ENCODE data around the gene PITPNM3.
A peak's percentile ranks its signal among the peaks of the same experiment; 100 is the strongest.
"Not testable (repeated sequence)": the region's sequence is repeated elsewhere in the genome, so short reads cannot be mapped to it uniquely, and the experiment has no call there.

The PITPNM3 gene

GRCh38 chr17:6574687-6575595, 18.6 kb upstream of the PITPNM3 start:
- DNase-seq: peak; percentile 25 to 40

DNA sequence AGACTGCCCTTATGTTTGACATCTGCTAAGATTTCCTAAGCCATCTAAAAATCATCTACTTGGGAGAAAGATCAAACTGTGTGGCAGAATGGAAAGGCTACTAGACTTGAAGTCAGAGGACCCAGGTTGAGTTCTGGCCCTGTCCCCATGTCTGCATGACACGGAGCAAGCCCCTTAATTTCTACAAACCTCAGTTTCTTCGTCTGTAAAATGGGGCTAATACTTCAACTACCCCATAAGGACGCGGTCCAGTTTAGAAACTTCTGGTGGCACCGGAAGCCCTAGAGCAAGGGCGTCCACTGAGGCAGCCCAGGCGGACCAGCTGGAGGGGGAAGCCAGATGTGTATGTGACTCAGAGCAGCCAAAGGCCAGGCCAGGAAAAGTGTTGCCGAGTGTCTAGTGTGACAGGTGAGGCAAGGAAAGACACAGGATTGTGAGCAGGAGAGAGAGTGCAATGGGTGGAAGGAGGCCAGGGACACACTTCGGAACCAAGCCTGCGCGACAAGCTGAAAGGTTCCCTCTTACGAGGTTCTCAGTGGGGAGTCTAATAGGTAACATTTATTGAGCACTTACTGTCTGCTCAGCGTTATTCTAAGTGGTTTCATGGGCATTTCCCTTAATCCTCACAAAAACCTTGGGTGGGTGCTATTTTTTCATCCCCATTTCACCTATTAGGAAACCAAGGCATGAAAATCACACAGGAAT, 17.8 kb upstream of the PITPNM3 start:
- DNase-seq: no peak

DNA sequence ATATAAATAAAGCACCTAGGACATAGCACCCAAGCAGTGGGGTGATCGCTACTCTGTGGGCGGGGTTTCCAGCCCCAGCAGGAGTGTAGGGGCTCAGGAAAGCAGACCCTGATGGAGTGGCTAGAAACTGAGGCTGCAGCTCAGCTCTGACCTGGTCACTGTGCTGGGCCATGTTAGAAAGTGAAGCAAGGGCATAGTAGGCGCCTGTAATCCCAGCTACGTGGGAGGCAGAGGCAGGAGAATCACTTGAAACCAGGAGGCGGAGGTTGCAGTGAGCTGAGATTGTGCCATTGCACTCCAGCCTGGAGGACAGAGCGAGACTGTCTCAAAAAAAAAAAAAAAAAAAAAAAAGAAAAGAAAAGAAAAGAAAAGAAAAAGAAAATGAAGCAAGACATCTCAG, 17.1 kb upstream of the PITPNM3 start:
- not testable (repeated sequence) for DNase-seq

DNA sequence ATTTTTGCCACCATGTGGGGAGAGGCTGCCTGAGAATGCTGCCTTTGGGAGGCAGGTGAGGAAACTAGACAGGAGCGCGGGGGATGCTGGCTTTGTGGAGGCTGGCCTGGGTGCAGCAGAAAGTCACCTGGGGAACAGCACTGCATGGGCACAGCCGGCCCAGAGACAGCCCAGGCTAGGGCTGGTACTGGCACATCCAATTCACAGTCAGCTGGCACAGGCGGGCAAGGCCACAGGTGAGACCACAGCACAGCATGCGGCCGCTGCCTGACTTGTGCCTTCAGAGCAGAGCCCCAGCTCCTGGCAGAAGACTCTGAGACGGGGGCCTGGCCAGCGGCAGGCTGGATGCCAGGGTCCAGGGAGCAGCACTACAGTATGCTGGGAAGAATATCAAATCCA, 16.6 kb upstream of the PITPNM3 start:
- DNase-seq: no peak

- DNase-seq: no peak
These were observed 15.1 kb upstream of the PITPNM3 start for GRCh38 chr17:6571452-6571781.

GRCh38 chr17:6570731-6571451, 14.5 kb upstream of the PITPNM3 start:
- no peak for DNase-seq

DNA sequence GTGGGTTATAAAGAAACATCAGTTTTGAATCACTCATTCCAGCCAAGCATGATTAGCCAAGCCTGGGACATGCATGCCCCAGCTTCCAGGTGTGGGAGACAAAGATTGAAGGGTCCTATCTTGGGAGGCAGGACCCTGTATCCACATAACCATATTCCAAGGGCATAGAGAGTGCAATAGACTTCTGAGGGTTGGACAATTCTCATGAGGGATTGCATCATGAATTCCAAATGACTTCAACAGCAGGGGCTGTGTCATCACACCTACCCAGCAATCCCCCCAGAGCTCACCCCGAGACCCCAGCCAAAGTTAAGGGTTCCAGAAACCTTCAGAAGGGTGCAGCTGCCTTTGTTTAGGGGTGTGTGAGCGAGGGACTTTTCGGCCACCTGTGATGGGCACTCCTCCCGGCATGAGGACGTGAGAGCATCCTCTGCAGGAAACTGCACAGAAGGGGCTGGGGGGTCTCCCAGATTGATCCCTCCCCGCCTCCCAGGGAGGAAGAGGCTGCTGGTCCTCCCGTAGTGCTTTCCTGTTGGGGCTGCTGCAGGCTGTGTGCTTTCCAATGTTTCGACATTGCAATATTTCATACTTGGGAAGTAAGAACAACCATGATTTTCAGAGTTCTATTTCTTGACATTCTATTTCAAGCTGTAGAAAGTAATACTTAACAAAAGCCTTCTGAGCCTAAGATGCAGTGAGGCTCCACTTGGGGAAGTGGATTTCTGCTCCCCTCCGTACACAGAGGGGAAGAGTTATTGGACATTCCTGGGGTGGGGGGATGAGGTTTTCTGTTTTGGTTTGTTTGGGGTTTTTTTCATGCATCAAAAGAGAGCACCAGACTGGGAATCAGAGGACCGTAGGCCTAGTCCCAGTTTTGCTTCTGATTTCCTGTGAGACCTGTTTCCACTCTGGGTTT, 13.3 kb upstream of the PITPNM3 start:
- DNase-seq: no peak

DNA sequence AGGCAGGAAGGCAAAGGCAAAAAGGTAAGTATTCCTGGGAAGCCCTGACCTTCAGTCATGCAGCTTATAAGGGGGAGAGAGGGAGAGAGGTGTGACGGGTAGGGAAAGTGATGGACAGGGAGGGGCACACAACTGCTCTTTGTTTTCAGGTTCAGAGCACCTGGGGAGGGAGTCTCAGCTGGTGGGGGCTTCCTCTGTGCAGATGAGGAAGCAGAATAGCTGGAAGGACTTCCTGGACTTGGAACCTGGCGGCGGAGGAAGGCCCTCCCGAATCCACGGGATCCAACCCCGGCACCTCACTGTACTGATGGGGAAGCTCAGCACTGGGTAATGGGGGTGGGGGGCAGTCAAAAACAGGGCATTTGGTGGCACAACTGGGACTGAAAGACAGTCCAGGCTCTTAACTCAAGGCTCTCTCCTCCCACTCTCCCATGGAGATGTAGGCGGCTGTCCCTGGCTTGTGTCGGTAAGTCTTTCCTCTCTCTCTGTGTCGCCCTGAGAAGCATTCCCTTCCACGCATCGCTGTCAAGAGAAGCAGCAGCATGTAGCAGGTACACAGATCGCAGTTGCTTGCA, 11.9 kb upstream of the PITPNM3 start:
- no peak for DNase-seq

- no peak for DNase-seq
These were observed 11.3 kb upstream of the PITPNM3 start for GRCh38 chr17:6567528-6568183.

DNA sequence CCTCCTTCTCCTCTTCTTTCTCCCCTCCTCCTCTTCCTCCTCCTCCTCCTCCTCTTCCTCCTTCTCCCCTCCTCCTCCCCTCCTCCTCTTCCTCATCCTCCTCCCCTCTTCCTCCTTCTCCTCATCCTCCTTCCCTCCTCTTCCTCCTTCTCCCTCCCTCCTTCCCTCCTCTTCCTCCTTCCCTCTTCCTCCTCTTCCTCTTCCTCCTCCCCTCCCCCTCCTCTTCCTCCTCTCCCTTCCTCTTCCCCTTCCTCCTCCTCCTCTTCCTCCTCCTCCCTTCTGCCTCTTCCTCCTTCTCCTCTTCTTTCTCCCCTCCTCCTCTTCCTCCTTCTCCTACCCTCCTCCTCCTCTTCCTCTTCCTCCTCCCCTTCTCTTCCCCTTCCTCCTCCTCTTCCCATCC, 5.1 kb upstream of the PITPNM3 start:
- DNase-seq: no peak

DNA sequence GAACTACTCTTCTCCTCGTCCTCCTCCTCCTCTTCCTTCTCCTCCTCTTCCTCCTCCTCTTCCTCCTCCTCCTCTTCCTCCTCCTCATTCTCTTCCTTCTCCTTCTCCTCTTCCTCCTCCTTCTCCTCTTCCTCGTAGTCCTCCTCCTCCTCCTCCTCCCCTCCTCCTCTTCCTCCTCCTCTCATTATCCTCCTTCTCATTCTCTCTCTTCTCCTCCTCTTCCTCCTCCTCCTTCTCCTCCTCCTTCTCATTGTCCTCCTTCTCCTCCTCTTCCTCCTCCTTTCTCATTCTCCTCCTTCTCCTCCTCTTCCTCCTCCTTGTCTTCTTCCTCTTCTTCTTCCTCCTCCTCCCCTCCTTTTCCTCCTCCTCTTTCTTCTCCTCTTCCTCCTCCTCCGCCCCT, 4.1 kb upstream of the PITPNM3 start:
- DNase-seq: no peak

- no peak for DNase-seq
These were observed 3.4 kb upstream of the PITPNM3 start for GRCh38 chr17:6559753-6560215.

DNA sequence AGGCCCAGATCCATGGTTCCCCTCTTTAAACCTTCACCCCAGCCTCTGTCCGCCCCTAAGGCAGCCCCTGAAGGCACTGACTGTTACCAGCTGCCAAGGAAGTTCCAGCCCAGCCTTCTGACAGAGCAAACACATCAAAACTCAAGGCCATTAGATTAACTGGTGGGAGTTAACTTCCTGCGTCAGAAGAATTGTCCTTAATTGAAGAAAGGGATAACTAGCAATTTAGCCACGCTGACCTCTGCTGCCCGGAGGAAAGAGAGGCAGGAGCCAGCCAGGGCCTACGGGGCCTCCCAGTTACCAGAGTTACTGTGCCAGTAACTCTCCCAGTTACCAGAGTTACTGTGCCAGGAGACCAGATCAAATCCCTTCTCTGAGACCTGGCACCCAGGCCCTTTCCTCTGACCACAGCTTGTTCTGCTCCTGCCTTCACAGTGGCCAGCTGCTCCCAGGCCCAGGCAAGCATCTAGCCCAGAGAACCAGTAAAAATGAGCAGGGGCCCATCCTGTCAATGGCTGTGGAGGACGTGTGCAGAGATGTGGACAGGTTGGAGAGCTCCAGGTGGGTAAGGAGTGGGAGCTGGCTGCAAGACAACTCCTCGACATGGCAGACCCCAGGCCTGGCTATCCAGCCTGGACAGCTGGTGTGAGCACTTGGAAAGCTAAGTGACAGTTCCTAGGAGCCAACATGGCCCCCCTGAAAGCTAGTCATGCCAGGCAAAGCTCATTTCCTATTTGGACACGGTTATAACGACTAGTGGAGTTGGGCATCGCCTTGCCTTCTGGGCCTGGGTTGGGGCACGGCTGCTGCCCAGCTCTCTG, 2.8 kb upstream of the PITPNM3 start:
- no peak for DNase-seq

DNA sequence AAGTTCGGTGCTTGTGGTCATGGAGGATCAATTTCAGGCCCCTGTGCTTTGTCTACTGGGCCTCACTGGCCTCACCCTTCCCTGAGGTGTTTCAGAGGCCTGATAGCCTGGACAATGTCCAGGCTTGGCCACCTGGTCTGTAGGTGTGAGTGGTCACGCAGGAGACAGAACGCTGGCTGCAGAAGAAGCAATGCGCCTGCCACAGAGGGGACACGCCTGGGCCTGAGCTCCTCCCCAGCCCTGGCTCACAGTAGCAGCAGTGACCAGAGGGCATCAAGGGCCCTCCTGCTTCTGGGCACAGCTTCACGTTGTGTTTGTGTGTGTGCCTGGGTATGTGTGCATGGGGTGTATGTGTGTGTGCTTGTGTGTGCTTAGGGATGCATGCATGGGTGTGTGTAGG, 1.9 kb upstream of the PITPNM3 start:
- DNase-seq: no peak

- no peak for DNase-seq
These were observed 684 bp upstream of the PITPNM3 start for GRCh38 chr17:6557040-6557438.

GRCh38 chr17:6555331-6556120, 829 bp downstream of the PITPNM3 start:
- peak in 1 of 2 experiments; percentile 12 for DNase-seq

GRCh38 chr17:6554871-6555330, 1.5 kb downstream of the PITPNM3 start:
- no peak for DNase-seq

DNA sequence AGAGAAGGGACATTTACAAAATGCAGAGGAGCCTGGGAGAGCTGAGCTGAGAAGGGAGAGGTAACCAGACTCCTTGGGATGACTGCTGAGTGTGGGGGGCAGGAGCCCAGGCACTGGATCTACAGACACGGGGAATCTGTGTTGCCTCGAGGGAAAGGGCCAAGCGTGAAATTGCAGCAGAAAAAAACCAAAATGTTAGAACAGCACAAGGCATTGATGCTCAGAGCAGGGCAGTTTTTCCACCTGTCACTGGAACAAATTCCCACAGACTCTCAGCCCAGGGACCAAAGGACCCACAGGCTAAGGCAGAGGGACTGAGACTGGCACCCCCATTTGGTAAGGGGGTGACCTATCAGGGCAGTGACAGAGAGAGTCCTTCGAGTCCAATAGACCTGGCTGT, 2.0 kb downstream of the PITPNM3 start:
- DNase-seq: no peak

DNA sequence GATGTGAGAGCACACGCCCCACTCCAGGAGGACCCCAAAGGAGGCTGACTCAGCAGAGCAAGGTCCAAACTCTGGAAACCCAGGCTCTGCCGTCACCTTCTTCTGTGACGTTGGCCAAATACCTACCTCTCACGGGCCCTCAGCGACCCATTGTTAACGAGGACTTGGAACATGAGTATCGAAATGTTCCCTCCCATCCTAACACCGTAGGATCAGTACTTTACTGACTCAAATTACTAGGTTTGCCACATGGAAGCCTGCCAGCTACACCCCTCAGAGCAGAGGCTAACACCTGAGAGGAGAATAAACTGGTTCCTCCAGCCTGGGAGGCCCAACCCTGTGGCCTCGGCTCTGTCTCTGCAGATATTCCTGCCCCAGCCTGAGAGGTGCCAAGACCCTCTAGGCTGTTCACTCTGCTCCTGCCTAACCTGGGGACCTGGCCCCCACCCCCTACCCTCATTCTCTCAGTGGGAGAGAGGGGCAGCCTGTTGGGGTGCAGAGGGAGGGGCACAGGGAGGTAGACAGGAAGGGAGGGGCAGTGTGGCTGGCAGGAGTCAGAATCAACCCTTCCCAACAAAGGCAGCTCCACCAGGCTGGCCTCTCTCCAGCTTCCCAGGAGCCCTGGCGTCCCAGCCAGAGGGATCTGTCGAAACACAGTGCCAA, 4.4 kb downstream of the PITPNM3 start:
- DNase-seq: no peak

Data from stimulated activated CD4-positive, alpha-beta T cell treated with anti-CD3 and anti-CD28 coated beads, Interleukin-4, amount 100 ng/mL, for 4 hours (primary cell).